Astrocyte of the cerebellum (primary cell): ENCODE results near the gene PFN3.

Experiments
- DNase-seq: peaks from one replicate; pipeline ENCODE4 v3.0.0-alpha.2; 2011; ENCODE audit warnings: low read depth
- H3K4me3 ChIP-seq: 2 replicates; pipeline ENCODE4 v1.5.1; 2011; ENCODE audit warnings: mild to moderate bottlenecking, low read depth, low read length, moderate library complexity
- CTCF ChIP-seq: IDR thresholded peaks from 2 replicates; pipeline ENCODE4 v1.5.1; 2012; ENCODE audit warnings: low read length, low read depth, moderate library complexity, mild to moderate bottlenecking; ENCODE audit errors: missing control alignments
- in situ Hi-C: cut with HindIII; loops from 2 replicates; pipeline ENCODE4 v1.10.0; 2017; ENCODE audit warnings: low sequenced_read_pairs

PFN3 gene

DNA sequence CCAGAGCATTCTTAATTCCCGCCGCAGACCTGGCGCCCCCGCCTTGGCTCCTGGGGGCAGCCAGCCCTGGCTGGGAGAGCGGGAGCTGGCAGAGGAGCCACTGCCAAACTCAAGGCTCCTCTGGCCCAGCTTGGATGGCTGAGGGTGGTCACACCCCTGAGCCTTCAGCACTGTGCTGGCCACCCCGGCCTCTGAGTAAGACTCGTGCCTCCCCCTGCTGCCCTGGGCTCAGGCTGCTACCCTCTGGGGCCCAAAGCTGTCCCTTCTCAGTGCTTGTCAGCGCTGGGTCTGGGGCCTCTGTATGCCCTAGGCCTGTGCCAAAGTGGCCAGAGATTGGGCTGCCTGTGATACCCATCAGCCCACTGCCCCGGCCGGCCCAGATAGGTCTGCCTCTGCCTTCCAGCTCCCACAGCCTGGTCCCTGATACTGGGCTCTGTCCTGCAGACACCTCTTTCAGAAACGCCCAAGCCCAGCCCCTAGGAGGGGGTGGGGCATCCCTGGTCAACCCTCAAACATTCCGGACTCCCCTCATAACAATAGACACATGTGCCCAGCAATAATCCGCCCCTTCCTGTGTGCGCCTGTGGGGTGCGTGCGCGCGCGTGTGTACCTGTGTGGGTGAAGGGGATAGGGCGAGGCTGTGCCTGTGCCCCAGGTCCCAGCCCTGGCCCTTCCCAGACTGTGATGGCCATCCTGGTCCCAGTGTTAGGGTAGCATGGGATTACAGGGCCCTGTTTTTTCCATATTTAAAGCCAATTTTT is 41.8 kb upstream of the PFN3 start:
- in situ Hi-C loops = loop anchor here (5.0 kb wide), 2 partner anchors 35 to 80 kb away; partner anchors contain the start of gene F12
- H3K4me3 ChIP-seq = no peak overlapping the region
- no peak for TF ChIP-seq CTCF
- DNase-seq = no peak

DNA sequence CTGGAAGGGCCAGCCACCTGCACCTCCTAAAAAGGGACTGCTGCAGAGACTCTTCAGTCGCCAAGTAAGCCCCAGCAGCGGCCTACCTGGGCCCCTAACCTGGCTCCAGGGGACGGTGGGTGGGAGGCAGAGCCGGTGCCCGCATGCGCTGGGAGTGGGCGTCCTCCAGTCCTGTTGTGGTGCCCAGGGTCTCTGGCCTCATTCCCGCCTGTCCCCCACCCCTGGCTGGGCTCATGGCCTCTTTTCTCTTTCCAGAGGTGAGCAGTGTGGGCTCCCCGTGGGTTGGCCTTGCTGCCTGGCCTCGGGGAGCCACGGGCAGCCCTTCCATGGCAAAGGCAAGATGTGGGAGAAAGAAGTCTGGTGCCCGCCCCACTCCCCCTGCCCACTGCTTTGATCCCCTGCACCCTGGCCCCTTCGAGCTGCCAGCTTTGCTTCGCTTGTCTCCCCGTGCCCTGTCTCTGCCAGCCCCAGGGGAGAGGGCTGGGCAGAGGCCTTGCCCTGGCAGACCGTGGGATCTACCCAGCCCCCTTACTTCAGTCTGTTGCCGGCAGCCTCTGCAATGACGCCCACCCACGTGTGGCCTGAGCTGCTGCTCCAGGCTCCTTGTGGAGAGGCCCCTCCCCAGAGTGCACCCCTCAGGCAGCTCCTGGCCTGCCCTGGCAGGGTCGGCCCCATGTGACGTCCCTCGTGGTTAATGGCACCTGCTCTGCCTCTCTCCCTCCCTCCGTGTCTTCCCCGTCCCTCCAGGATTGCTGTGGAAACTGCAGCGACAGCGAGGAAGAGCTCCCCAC is 40.7 kb upstream of the PFN3 start:
- no peak for TF ChIP-seq CTCF
- H3K4me3 ChIP-seq = no peak overlapping the region
- DNase-seq = no peak
- in situ Hi-C loops = loop anchor here (5.0 kb wide), 2 partner anchors 34 to 79 kb away; partner anchors contain the start of gene F12

DNA sequence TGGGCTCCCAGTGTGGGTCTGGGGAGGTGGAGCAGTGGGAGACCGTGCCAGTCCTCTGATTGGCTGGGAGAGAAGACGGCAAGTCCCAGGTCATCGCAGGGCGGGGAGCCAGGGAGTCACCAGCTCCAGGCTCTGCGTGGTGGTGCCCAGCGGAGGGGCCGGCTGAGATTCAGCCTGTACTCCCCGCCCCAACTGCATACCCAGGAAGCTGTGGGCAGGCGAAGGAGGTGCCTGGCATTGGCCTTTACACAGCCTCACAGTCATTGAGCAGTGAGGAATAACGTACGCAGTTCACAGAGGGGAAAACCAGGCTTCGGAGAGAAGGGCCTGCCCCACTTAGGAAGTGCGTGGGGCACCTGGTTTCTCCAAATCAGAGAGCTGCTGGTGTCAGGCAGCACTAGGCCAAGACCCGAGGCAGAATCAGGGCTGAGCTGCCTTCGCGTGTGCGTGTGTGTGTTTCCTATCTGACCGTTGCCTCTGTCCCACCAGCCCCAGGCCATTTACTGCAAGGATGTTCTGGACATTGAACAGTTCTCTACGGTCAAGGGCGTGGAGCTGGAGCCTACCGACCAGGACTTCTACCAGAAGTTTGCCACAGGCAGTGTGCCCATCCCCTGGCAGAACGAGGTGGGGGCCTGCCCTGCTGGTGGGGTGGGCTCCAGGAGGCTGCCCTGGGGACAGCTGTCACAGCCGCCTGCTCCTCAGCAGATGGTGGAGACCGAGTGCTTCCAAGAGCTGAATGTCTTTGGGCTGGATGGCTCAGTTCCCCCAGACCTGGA is 39.9 kb upstream of the PFN3 start:
- DNase-seq = no peak
- in situ Hi-C loops = loop anchor here (5.0 kb wide), 2 partner anchors 33 to 78 kb away; partner anchors contain the start of gene F12
- no peak overlapping the region for H3K4me3 ChIP-seq
- no peak for TF ChIP-seq CTCF

- no peak for DNase-seq
- no peak for TF ChIP-seq CTCF
- in situ Hi-C loops = loop anchor here (5.0 kb wide), 2 partner anchors 32 to 77 kb away; partner anchors contain the start of gene F12
- no peak overlapping the region for H3K4me3 ChIP-seq
These were observed 39.1 kb upstream of the PFN3 start for GRCh38 chr5:177439518-177440053.

- no peak overlapping the region for H3K4me3 ChIP-seq
These were observed 38.0 kb upstream of the PFN3 start for GRCh38 chr5:177438468-177438867.

More at GRCh38 chr5:177438468-177438867, 38.0 kb upstream of the PFN3 start:
- TF ChIP-seq CTCF = no peak
- DNase-seq = no peak
- in situ Hi-C loops = no loop called here
